H54 (cell line): ENCODE measurements around the gene ACER3.

Source experiments
- DNase-seq: peaks from one replicate; pipeline ENCODE4 v3.0.0; 2011; ENCODE audit warnings: low spot score, mixed read lengths; ENCODE audit not compliant: insufficient read length
- FAIRE-seq: peaks from 3 replicates; lab custom pipeline; 2011; peaks lifted over from hg19 to GRCh38; lab: Jason Lieb, UNC
- POLR2A ChIP-seq: IDR thresholded peaks from 2 replicates; pipeline ENCODE4 v1.6.1; 2011; ENCODE audit warnings: low read depth, mild to moderate bottlenecking, low read length

ACER3 gene

GRCh38 chr11:76830639-76831327 lies 29.9 kb upstream of the ACER3 start:
- DNase-seq = no peak
- TF ChIP-seq POLR2A = no peak
- FAIRE-seq = no peak

- FAIRE-seq = no peak
- DNase-seq = no peak
- TF ChIP-seq POLR2A = no peak
Measured at GRCh38 chr11:76831686-76832310, 28.9 kb upstream of the ACER3 start.

- FAIRE-seq (no peak), DNase-seq (no peak)
- no peak for TF ChIP-seq POLR2A
Measured at GRCh38 chr11:76832361-76832760, 28.4 kb upstream of the ACER3 start.

- DNase-seq (no peak), FAIRE-seq (no peak)
- TF ChIP-seq POLR2A = no peak
Measured at GRCh38 chr11:76834151-76834550, 26.6 kb upstream of the ACER3 start.

- DNase-seq (no peak), FAIRE-seq (no peak)
- TF ChIP-seq POLR2A = no peak
Measured at GRCh38 chr11:76835036-76835435, 25.7 kb upstream of the ACER3 start.

- no peak for TF ChIP-seq POLR2A
Measured at GRCh38 chr11:76835928-76836612, 24.6 kb upstream of the ACER3 start.

GRCh38 chr11:76836613-76837291 lies 24.0 kb upstream of the ACER3 start:
- no peak for FAIRE-seq
- DNase-seq = no peak
- TF ChIP-seq POLR2A = no peak

More at GRCh38 chr11:76835928-76836612, 24.6 kb upstream of the ACER3 start:
- DNase-seq (no peak), FAIRE-seq (no peak)

- DNase-seq = no peak
- FAIRE-seq = no peak
- TF ChIP-seq POLR2A = no peak
Measured at GRCh38 chr11:76837696-76838677, 22.7 kb upstream of the ACER3 start.

GRCh38 chr11:76838678-76839068 lies 22.0 kb upstream of the ACER3 start:
- no peak for FAIRE-seq
- DNase-seq = no peak

GRCh38 chr11:76839311-76839710 lies 21.4 kb upstream of the ACER3 start:
- no peak for FAIRE-seq
- TF ChIP-seq POLR2A = no peak
- DNase-seq = no peak

More at GRCh38 chr11:76838678-76839068, 22.0 kb upstream of the ACER3 start:
- no peak for TF ChIP-seq POLR2A

GRCh38 chr11:76841923-76842452 lies 18.7 kb upstream of the ACER3 start:
- no peak for DNase-seq

GRCh38 chr11:76843907-76844306 lies 16.8 kb upstream of the ACER3 start:
- FAIRE-seq = no peak
- no peak for DNase-seq
- TF ChIP-seq POLR2A = no peak

More at GRCh38 chr11:76841923-76842452, 18.7 kb upstream of the ACER3 start:
- TF ChIP-seq POLR2A = no peak
- FAIRE-seq = no peak

GRCh38 chr11:76844511-76844910 lies 16.2 kb upstream of the ACER3 start:
- no peak for DNase-seq
- FAIRE-seq = no peak
- TF ChIP-seq POLR2A = no peak
